ENCODE results near the gene PDE4D.

Gene PDE4D

GRCh38 chr5:59560553-59560952, 333.0 kb downstream of the PDE4D start:
- TF ChIP-seq, protein P1, sequence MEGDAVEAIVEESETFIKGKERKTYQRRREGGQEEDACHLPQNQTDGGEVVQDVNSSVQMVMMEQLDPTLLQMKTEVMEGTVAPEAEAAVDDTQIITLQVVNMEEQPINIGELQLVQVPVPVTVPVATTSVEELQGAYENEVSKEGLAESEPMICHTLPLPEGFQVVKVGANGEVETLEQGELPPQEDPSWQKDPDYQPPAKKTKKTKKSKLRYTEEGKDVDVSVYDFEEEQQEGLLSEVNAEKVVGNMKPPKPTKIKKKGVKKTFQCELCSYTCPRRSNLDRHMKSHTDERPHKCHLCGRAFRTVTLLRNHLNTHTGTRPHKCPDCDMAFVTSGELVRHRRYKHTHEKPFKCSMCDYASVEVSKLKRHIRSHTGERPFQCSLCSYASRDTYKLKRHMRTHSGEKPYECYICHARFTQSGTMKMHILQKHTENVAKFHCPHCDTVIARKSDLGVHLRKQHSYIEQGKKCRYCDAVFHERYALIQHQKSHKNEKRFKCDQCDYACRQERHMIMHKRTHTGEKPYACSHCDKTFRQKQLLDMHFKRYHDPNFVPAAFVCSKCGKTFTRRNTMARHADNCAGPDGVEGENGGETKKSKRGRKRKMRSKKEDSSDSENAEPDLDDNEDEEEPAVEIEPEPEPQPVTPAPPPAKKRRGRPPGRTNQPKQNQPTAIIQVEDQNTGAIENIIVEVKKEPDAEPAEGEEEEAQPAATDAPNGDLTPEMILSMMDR (IDR thresholded peaks at IDR 0.05; ENCODE audit: insufficient read depth, missing control alignments) = no peak
- FAIRE-seq (no peak), DNase-seq (ENCODE audit: insufficient read length, low spot score) (no peak)

GRCh38 chr5:59559847-59560246, 333.7 kb downstream of the PDE4D start:
- no peak for FAIRE-seq
- TF ChIP-seq, protein P1 (IDR thresholded peaks at IDR 0.05; ENCODE audit: insufficient read depth, missing control alignments) = no peak
- DNase-seq (ENCODE audit: insufficient read length, low spot score) = no peak

DNA sequence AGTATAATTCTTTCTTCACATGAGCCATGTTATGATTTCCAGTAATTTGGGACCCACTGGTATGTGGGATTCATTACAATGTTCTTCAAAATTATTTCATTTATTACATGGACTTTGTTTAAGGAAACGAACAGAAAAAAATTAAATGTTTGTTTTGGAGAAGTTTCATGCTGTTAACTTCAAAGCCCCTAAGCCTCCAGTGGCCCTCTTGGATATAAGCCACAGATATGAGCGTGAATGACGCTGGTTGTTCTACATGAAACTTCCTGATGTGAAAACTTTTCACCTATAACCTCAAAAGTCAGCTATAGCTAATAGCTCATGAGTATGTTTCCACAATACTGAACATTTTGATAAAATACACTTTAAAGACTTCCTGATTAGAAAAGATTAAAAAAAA, 334.2 kb downstream of the PDE4D start:
- FAIRE-seq = no peak
- TF ChIP-seq, protein P1 (IDR thresholded peaks at IDR 0.05; ENCODE audit: insufficient read depth, missing control alignments) = no peak
- DNase-seq (ENCODE audit: insufficient read length, low spot score) = no peak

DNA sequence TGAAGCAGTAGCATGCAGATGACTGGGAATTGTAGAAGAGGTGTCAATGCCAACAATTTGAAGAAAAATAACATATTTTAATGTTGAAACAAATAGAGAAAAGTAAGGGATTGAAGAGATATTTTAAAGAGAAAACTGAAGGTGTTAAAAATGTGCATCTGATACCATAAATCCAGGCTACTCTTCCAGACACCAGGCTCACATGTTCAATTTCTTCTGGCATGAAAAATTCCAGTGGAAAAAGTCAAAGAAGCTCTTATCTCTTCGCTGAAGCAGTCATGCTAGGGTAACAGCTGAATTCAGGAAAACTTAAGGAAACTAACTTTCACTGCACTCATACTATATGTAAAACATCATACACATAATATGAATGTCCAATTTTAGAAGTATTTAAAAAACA, 335.0 kb downstream of the PDE4D start:
- no peak for FAIRE-seq

DNA sequence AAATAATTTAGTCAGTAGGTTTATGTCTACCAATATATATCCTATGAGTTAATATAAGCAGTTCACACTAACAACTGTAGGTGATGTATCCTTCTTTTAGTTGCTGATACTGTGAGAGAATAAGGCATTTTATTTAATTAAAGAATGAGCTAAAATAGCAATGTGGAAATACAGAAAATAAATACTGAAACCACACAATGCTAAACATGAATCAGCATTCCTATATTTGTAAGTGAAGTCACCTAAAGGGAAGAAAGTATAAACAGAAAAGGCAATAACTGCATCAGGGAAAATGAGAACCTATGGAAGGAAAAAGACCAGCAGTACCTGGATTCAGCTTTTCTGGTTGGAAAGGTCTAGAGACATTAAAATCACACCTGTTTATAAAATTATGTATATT, 336.0 kb downstream of the PDE4D start:
- FAIRE-seq (no peak), DNase-seq (ENCODE audit: insufficient read length, low spot score) (no peak)
- TF ChIP-seq, protein P1 (IDR thresholded peaks at IDR 0.05; ENCODE audit: insufficient read depth, missing control alignments) = no peak

More for the DNA sequence above, 335.0 kb downstream of the PDE4D start:
- DNase-seq (ENCODE audit: insufficient read length, low spot score) = no peak
- TF ChIP-seq, protein P1 (IDR thresholded peaks at IDR 0.05; ENCODE audit: insufficient read depth, missing control alignments) = no peak

- FAIRE-seq (no peak), DNase-seq (ENCODE audit: insufficient read length, low spot score) (no peak)
- TF ChIP-seq, protein P1 (IDR thresholded peaks at IDR 0.05; ENCODE audit: insufficient read depth, missing control alignments) = no peak
These were observed 337.9 kb downstream of the PDE4D start for GRCh38 chr5:59555596-59555995.

DNA sequence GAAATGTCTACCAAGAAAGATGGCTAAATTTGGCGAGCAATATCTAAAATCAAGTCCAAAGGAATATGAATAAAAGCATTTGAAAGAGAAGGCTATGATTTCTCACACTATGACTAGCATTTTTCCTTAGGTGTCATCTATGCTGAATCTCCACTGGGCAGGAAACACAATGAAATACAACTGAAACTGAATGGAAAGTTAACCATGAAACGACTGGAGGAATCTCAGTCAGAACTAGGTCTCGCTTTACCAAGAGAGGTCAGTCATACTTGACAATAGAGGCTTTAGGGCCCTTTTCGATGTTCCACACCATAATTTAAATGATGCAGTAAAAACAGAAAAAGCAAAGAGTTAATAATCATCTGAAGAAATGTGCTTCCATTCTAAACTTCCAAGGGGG, 339.0 kb downstream of the PDE4D start:
- DNase-seq (ENCODE audit: insufficient read length, low spot score) (no peak), FAIRE-seq (no peak)
- TF ChIP-seq, protein P1 (IDR thresholded peaks at IDR 0.05; ENCODE audit: insufficient read depth, missing control alignments) = no peak
